Mammary epithelial cell (primary cell): ENCODE data around the gene ST6GALNAC1.

Source experiments
- CTCF ChIP-seq, 2 donors: IDR thresholded peaks in 1 of 2; conservative IDR thresholded peaks in 1 of 2; 2 replicates each; pipeline ENCODE4 v1.5.1; 2011 to 2012; ENCODE audit warnings: inconsistent platforms in 2 of 2, low read length in 2 of 2, mild to moderate bottlenecking in 2 of 2, control low read depth in 1 of 2, low read depth in 1 of 2; ENCODE audit not compliant: insufficient read depth in 1 of 2; ENCODE audit errors: extremely low read depth in 1 of 2
- EZH2 ChIP-seq: IDR thresholded peaks from 2 replicates; pipeline ENCODE4 v1.6.1; 2012; ENCODE audit warnings: low read length, inconsistent platforms, borderline replicate concordance

- TF ChIP-seq CTCF (conservative IDR thresholded peaks at IDR 0.05 in 1 of 2, IDR thresholded peaks at IDR 0.05 in 1 of 2; ENCODE audit: extremely low read depth in 1 of 2, insufficient read depth in 1 of 2, low read depth in 1 of 2, low read length in 2 of 2) (no peak), EZH2 (no peak)
Measured at GRCh38 chr17:76683011-76683755, 39.6 kb upstream of the ST6GALNAC1 start.
